GM18873 (cell line): ENCODE measurements around the gene SCUBE2.

Experiments used
- ATAC-seq: cut with Tn5 transposase; IDR thresholded peaks from one replicate; pipeline ENCODE4 v1.9.1; 2021; ENCODE audit warnings: mild to moderate bottlenecking, moderate library complexity, moderate number of reproducible peaks; ENCODE audit not compliant: unreplicated experiment, low FRiP score

The SCUBE2 gene

DNA sequence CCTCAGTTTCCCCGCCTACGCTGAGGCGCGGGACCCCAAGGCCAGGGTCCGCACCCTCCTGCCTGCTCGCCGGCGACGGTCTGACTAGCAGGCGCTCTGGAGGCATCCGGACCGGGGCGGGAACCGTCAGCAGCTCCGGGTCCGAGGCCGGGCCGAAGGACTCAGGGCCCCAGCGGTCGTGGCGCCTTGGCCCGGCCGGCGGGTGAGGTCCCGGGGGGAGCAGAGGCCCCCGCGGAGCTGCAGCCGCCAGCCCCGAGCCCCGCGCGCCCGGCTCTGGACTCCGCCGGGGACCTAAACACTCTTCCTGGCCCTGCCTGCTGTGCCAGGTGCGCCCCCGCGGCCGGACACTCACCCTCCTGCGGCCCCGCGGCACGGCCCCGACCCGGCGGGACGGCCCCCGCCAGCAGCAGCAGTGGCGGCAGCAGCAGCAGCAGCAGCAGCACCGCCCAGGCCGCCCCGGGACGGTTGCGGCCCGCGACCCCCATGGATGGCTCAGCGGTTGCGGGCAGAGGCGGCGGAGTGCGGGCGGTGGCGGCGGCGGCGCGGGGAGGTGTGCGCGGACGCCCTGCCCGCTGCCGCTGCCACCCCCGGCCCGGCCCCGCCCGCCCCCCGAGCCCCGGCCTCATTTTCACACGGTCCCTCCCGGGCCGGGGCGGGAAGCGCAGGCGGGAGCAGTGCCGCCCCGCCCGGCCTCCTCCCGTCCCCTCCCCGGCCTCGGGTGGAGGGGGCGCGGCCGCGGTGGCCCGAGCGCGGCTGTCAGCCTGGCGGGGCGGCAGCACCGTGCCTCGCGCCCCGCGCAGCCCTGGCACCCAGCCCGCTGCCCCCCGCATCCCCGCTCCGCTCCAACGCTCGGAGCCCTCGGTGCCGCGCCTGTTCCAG lies at the start of gene SCUBE2:
Gene SCUBE2, minus strand, starts transcription at position 556 of the 879 bp plus-strand sequence. Its CDS starts 71 bp downstream, at position 485.
- ATAC-seq = no peak

DNA sequence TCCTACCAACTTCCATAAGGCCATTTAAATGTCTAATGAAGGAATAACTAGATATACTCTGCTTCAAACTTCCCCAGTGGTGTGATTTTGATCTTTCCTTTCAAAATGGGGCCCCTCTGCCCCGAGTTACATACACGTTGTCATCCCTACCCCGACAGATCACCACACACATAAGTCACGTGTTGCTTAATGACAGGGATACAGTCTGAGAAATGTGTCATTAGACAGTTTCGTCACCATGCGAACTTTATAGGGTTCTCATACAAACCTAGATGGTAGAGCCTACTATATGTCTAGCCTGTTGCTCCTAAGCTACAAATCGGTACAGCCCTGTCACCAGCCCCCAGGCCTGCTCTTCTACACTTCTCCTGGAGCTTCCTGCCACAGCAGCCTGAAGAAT lies 49.8 kb upstream of the SCUBE2 start:
- no peak for ATAC-seq

DNA sequence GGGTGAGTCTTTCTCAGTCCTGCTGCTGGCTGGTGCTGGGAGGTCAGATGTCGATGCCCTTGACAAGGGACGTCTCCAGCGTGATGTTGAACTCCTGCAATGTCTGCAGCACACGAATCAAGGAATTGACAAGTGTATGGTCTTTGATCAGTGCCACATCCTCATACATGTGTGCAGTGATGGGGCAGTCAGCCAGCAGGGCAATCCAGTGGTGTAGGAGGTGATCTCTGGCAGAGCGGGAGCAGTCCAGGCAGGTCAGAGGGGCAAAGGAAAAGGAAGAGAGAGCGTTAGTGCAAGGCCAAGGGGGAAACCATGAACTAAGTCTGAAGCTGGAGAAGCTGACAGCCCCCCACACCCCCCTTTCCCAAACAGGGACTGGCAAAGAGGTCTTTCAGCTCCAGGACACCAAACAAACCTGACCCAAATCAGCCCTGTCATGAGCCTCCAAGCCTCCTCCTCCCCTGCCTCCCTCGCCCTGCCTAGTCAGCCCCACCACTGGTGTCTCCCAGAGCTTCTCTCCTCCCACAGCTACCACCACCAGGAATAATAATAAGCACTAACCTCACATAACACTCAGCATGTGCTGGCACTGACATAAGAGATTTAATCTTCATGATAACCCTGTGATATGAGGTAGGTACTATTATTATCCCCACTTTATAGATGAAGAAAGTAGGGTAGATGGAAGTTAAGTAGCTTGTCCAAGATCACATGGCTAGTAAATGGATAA lies 48.4 kb upstream of the SCUBE2 start:
- no peak for ATAC-seq

DNA sequence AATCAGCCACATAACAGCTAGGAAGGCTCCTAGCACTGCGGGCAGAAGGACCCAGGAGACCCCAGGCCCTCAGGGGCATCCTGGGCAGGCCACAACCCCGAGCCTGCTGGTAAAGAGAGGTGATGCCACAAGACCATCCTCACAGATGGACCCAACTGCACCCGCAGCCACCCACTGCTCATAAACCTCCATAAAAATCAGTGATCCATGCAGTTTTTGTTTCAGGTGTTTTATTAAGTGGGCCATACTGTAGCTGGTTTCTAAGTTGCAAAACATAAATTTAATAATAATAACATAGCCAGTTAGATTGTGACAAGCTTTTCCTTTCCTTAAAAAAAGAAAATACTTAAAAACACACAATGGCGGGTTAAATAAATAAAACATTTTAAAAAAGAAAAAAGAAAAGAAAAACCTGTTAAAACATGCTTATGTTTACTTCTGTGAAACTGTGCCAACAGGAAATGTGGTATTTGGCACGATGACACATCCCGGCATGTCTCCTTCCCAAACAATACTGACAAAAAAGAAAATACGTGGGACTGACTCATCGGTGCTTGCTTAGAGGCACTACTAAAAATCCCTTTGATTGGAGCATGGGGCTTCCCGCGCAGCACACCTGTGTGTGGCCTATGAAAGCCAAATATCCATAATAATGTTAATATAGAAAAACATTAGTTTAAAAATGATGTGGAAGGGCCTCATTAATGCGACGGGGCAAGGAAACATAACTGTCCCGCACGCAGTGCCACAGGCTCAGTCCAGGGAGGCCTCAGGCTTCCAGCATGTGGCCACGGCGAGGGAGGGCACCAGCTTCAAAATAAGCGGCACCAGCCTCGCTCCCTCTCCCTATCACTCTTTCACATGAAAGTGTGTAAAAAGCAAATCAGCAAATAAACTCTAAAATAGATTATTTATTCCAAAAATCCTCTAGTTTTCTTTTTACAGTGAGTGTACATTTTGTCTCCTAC lies 47.5 kb upstream of the SCUBE2 start:
- no peak for ATAC-seq

DNA sequence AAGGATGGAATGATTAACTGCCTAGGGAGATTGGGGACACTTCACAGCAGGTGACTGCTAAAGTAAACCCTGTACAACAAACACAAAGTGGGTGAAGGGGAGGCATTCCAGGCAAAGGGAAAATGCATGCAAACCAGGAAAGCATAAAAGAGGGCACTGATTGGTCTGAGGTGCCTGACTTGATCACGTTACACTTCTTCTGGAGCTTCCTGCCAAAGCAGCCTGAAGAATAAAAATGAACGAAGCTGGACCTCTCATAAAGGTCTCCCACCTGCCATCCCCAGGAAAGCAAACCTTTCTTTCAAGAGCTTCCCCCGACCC lies 46.7 kb upstream of the SCUBE2 start:
- no peak for ATAC-seq

DNA sequence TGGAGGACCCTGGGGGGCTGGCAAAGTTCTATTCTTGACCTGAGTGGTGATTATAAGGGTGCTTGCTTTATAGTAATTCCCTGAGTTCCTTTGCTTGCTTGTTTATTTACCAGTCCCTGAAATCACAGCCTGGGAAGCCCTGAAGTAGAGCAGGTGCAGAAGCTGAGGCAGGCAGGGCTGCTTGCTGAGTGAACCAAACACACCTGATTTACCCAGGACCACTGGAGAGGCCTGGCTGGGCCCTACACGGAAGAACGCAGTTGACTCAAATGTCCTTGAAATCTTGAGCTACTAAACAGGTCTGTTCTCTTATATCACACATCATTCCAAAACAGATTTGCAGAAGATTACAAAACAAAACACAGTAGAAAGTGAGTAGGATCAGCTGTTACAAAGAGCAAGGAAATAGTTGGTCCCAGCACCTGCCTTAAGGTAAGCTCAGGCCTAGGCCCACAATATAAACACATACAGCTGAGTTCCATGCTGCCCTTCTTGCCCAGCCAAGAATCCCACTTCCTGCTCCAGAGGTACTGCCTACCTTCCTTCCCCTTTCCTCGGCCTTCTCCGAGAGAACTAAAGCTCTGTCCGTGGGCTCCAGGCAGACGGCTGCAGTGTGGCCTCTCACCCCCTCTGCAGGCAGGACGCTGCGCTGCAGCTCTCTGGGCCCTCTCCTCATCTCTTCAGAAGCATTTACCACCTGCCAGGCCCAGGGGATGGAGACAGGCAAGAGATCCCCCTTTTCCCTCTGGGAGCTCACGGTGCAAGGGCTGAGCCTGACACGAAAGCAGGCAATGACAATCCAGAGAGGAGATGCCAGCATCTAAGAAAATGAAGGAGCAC lies 46.1 kb upstream of the SCUBE2 start:
- ATAC-seq = peak; percentile 68

DNA sequence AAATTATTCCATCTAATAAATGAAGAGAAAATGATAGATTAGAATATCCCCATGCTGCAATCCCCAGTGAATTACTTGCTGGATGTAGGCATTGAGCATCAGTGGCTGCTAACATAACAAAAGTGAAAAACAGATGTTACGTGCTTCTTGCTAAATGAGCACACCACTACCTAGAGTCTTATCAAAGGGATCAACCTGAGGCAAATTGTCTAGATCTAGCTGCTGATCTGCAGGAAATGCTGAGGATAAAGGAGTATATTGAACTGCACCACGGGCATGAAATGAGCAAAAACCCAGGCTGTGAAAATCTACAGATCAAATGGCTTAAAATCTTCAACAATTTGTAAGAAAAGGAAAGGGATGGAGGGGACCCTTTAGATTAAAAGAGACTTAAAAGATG lies 45.3 kb upstream of the SCUBE2 start:
- no peak for ATAC-seq

DNA sequence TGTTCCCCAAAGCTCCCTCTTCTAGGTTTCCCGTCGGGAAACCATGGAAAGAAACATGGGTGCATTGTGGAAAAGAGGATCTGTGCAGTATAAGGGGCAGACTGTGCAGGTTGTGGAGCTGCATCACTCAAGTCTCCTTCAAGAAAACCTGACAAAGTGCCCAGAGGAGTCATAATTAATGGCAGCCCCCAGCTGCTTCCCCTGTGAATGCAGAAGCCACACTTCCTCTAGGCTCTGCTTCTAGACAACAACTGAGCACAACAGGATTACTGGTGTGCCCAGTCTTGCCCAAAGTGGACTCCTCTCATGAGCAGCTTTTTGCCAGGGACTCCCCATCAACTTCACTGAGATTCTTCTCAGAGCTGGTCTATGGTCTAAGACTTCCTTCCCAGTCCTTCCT lies 42.6 kb upstream of the SCUBE2 start:
- no peak for ATAC-seq

DNA sequence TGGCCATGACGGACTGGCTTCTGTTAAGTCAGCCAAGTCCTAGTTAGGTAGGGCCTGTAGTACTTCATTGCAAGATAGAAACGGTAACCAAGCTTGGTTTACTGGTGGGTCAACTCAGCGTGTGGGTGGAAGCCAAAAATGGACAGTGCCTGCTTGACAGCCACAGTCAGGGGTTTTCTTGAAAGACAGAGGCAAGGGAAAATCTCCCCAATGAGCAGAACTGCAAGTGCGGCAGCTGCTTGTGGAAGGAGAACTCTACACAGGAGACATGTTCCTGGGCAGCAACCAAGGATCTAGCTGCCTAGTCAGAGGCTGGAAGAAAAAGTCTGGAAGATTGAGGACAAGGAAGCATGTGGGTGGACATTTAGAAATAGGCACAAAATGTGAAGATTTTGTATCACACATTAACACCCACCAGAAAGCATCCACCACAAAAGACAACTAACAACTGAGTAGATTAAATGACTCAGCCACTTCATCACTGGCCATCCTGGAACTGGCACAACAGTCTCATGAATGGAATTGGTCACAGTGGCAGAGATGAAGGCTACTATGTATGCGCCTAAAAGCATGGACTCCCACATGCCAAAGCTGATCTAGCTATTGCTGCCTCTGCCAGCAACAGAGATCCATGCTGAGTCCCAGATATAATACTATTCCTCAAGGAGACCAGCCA lies 40.9 kb upstream of the SCUBE2 start:
- no peak for ATAC-seq

DNA sequence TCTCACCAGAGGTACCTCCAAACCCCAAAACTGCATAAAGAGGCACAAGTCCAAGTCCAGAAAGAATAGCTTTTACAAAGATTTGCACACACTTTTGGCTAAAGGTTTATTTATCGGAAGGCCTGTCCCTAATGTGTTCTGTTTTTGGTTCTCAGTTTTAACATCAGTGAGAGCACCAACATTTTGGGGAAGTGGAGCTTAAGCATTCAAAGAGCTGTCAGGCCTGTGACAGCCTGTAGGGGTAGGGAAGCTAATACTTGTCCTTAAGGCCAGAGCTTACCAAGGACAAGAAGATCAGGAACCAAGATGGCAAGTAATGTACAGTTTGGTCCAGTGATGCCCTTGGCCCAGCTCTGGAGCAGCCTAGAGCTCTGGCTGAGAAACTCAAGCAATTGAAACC lies 38.9 kb upstream of the SCUBE2 start:
- ATAC-seq = no peak

DNA sequence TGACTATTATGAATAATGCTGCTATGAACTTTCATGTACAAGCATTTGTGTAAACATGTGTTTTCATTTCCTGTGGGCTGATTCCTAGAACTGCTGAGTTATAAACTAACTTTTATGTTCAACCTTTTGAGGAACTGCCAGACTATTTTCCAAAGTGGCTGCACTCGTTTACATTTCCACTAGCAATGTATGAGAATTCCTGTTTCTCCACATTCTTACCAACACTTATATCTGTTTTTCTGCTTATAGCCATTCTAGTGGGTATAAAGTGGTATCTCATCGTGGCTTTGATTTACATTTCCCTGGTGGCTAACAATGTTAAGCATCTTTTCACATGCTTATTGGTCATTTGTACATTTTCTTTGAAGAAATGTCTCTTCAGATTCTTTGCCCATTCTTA lies 35.2 kb upstream of the SCUBE2 start:
- no peak for ATAC-seq

DNA sequence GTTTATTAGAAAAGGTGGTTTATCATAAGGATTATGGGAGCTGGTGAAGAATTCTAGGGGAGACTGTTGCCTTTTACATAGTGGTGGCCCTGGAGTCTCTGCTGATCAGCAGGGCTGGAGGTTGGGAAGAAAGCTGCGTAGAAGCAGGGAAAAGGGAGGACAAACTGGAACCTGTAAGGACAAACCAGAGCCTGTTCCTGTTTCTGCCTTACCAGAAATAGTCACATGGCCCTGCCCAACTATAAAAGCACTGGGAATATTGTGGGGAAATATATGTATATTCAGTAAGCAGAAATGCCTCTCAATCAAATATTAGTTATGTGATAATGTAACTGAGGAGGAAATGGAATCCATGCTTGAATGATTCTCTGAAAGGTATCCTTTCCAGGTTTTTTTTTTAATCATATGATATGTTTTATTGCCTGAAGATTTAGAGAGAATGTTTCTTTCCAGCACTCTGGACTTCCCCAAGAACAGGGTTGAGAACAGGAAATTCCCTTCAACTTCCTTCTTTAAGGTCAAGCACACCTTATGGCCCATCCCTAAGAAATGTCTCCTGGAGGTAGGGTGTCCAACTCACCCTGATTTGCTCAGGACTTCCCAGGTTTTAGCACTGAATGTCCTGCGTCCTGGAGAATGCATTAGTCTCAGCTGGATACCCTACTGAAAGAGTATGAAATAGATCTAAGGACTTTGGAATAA lies 33.9 kb upstream of the SCUBE2 start:
- no peak for ATAC-seq

DNA sequence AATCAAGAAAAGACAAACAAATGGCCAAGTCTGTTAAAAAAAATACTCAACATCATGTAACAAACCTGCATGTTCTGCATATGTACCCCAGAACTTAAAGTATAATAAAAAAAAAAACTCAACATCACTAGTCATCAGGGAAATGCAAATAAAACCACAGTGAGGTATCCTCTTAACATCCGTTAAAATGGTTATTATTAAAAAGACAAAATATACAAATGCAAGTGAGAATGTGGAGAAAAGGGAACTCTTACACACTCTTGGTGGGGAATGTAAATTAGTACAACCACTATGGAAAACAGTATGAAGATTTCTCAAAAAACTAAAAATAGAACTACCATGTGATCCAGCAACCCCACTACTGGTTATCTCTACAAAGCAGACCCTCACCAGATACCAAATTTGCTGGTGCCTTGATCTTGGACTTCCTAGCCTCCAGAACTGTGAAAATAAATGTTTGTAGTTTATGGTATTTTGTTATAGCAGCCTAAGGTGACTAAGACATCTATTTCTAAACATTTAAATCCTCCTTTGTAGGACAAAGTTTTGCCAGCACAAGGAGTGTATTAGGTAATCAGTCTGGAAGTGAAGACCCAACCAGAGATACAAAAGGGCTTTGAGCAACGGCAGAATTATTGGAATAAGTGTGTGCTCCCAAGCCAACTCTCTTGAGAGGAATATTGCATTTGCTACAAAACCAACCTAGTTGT lies 32.4 kb upstream of the SCUBE2 start:
- ATAC-seq = no peak

DNA sequence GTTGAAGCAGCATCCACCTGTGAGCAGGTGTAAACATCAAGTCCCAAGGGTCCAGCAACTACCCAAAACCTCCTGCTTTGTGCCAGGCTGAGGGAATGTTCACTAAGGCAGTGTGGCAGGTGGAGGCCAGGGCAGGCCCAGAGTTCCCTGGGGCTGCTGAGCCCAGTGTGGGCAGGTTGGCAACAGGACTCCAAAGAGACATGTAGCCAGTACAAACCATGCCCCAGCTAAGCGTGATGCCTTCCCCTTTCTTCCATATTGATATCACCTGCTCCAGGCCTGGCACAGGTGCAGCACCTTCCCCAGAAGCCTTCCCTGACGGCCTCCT lies 30.0 kb upstream of the SCUBE2 start:
- ATAC-seq = no peak

DNA sequence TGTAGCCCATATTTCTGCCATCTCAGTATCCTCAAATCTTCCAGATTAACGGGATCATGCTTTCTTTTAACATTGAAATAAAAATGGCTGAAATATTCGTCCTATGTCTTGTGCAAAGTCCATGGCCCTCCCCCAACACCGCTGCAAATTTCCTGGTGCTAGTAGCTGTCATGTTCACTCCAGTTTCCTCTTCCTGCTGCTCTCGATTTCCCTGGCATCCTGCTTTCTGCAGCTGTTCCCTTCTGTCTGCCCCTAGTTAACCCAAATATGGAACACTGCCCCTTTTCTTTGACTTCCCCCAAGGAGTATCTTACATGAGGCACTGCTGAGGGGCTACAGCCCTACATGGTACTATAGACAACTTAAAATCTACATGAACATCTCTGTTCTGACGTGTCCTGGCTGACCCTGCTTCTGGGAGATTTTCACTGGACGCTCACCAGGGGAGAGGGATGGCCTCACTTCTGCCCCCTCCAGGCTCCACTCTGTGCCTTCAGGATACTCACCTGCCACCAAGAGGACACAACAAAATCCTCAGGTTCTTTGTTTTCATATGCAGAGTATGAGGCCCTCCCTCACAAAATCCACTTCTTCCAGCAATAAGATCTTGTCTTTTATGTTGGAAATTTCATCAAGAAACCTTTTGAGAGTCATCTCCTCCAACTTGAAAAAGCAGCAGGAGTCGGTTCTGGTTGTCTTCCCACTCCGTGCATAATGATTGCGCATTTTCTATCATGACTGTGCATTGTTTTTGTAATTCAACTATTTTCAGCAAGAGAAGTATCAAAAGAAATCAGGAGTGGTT lies 29.5 kb upstream of the SCUBE2 start:
- ATAC-seq = no peak

DNA sequence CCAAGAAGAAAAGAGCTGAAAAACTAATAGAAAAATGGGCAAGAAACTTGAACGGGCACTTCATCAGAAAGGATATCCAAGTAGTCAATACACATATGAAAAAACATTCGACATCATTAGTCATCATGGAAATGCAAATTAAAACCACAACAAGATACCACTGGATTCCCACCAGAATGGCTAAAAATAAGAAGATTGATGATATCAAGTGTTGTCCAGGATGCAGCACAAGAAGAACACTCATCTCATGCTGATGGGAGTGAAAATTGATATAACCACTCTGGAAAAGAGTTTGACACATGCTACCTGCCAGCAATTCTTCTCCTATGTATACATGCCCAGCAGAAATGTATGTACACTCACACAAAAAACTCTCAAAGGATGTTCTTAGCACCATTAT lies 26.9 kb upstream of the SCUBE2 start:
- no peak for ATAC-seq

DNA sequence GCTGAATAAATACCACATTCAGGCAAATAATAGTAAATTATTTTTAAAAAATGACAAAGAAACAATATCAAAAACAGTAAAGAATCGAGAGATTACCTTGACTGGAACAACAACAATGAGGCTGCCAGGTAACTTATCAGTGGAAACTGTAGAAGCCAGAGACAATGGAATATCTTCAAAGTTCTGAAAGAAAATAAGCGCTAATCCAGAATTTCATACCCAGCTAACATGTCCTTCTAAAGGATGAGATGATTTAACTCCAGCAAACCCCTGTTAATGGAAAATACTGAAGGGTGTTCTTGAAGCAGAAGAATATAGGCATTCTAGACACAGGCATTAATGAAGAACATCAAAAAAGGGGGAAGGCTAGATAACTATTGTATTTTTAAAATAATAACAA lies 20.7 kb upstream of the SCUBE2 start:
- no peak for ATAC-seq
